CD8-positive, alpha-beta memory T cell (primary cell): ENCODE results near the gene HOTAIR. TPM values are rescaled to one million over a fixed set of nuclear protein-coding genes. Genes with fewer than 3 reads are reported as not detected.

ENCODE experiments used
- CTCF ChIA-PET: fragments of 350-600 bp; sonication (Branson Sonifier 250); formaldehyde crosslinking; loops from one replicate; lab custom pipeline; 2021; ENCODE audit warnings: antibody characterized with exemption; lab: Charles Lee
- POLR2A ChIA-PET: fragments of 350-600 bp; sonication (Branson Sonifier 250); formaldehyde crosslinking; loops from one replicate; lab custom pipeline; 2021; ENCODE audit warnings: antibody characterized with exemption; lab: Charles Lee
- DNase-seq, 5 donors: peaks; one replicate each; pipeline versions ENCODE4 v3.0.0 to v3.0.0-alpha.2; 2020 to 2022; ENCODE audit warnings: mixed read lengths in 1 of 5
- H3K27ac ChIP-seq: one replicate; pipeline ENCODE4 v1.7.0; 2013; ENCODE audit warnings: low read depth, mild to moderate bottlenecking, low read length, moderate library complexity
- H3K27me3 ChIP-seq: 2 replicates; pipeline ENCODE4 v1.7.0; 2013; ENCODE audit warnings: low read length, mild to moderate bottlenecking; ENCODE audit not compliant: insufficient read depth, poor library complexity, severe bottlenecking
- H3K36me3 ChIP-seq: 2 replicates; pipeline ENCODE4 v1.7.0; 2013; ENCODE audit warnings: mild to moderate bottlenecking, low read length, moderate library complexity; ENCODE audit not compliant: insufficient read depth
- H3K4me1 ChIP-seq: 2 replicates; pipeline ENCODE4 v1.7.0; 2013; ENCODE audit warnings: mild to moderate bottlenecking, low read length, moderate library complexity; ENCODE audit not compliant: insufficient read depth
- H3K4me3 ChIP-seq: 2 replicates; pipeline ENCODE4 v1.7.0; 2013; ENCODE audit warnings: mild to moderate bottlenecking, low read length
- H3K9me3 ChIP-seq: 2 replicates; pipeline ENCODE4 v1.7.0; 2013; ENCODE audit warnings: mild to moderate bottlenecking, low read length
- H3K27ac Mint-ChIP-seq, 8 donors: one replicate each; pipeline ENCODE4 v1.8.0; 2020 to 2021; ENCODE audit warnings: mixed read lengths in 8 of 8, mild to moderate bottlenecking in 6 of 8, inconsistent platforms in 3 of 8, moderate library complexity in 3 of 8
- H3K27me3 Mint-ChIP-seq, 2 donors: one replicate each; pipeline ENCODE4 v1.8.0; 2020 to 2021; ENCODE audit warnings: mixed read lengths in 2 of 2, mild to moderate bottlenecking in 1 of 2, moderate library complexity in 1 of 2
- H3K36me3 Mint-ChIP-seq, 3 donors: one replicate each; pipeline ENCODE4 v1.8.0; 2020 to 2021; ENCODE audit warnings: mixed read lengths in 3 of 3, inconsistent platforms in 1 of 3, mild to moderate bottlenecking in 1 of 3
- H3K4me1 Mint-ChIP-seq, 3 donors: one replicate each; pipeline ENCODE4 v1.8.0; 2020 to 2021; ENCODE audit warnings: mixed read lengths in 3 of 3, inconsistent platforms in 1 of 3, mild to moderate bottlenecking in 1 of 3
- H3K4me3 Mint-ChIP-seq, 7 donors: one replicate each; pipeline ENCODE4 v1.8.0; 2020 to 2021; ENCODE audit warnings: mixed read lengths in 7 of 7, mild to moderate bottlenecking in 6 of 7, moderate library complexity in 4 of 7, inconsistent platforms in 2 of 7
- H3K9me3 Mint-ChIP-seq, 5 donors: one replicate each; pipeline ENCODE4 v1.8.0; 2020 to 2022; ENCODE audit warnings: mixed read lengths in 5 of 5, mild to moderate bottlenecking in 3 of 5, moderate library complexity in 2 of 5, inconsistent platforms in 1 of 5
- polyA plus RNA-seq: library from polyadenylated mRNA; unstranded; fragments of 300-500 nt; fragmentation: Illumina TruSeq; gene quantifications from one replicate; pipeline ENCODE4 v1.2.3, GENCODE V29; 2021
- total RNA-seq, 2 experiments: library from RNA; stranded (reverse); gene quantifications; one replicate each; pipeline ENCODE4 v1.2.3, GENCODE V29; 2021

Gene HOTAIR
- total and polyA plus RNA-seq, 3 experiments from 2014 or later, result not detected

DNA sequence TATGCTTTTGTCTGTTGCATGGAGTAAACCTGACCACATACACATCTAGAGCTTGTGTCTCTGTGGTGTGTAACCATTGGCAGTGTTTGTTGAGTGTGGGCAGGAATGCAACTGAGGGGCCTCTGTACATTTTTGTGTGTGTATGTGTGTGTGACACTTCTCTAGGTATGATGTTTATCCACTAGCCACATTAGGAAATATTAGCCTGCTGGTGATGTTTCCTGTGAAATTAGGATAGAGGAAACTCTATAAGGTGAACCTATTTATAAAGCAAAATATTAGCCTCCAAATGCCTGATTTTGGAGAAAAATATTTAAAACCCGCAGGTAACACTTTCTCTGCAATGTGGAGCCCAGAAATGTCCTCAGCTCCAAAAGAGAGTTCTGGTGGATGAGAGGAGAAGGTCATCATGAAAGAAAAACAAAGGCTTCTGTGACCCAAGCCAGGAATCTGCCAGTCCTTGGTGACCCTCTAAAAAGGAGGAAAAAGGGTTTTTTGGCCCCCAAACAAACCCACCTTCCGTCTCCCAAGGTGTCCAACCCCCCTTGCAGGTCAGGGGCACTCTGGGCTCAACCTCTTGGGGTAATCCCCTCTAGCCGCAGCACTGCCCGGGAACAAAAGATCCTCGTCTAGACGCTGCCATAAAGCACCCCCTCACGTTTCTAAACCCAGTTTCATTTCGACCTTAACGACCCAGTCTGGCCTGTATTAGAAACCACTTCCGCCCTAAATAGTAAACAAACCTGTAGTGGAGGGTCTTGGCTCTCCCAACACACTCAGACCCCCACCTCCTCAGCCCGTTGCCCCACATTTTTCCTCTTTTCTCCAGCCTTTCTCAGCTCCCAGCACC is 3.1 kb upstream of the HOTAIR start:
- DNase-seq, result no peak
- H3K4me3 Mint-ChIP-seq, result peak overlapping the region in 3 of 7 donors; percentile 16 to 54 (median 20)
- H3K36me3 Mint-ChIP-seq, result no peaks in the 10 kb centered on the region
- Histone ChIP-seq H3K4me3 (no peak overlapping the region), H3K36me3 (no peaks in the 10 kb centered on the region), H3K9me3 (no peaks in the 10 kb centered on the region), H3K27ac (no peak overlapping the region), H3K27me3 (peaks cover 92% of the 10 kb centered on the region), H3K4me1 (peaks cover 21% of the 10 kb centered on the region)
- POLR2A ChIA-PET, result no interaction called here
- H3K27ac Mint-ChIP-seq, result peak overlapping the region in 2 of 8 donors; percentile 38 to 39
- CTCF ChIA-PET, result interaction anchor here (0.7 to 1.8 kb wide), 3 partner anchors 9 to 66 kb away, joined by 3 to 4 read pairs (median 3); no protein-coding TSS in a partner anchor
- peaks cover 29 to 38% (median 34%) of the 10 kb centered on the region in 3 donors for H3K4me1 Mint-ChIP-seq
- H3K27me3 Mint-ChIP-seq, result peaks cover 88 to 92% of the 10 kb centered on the region in 2 donors
- H3K9me3 Mint-ChIP-seq, result peaks cover 0 to 15% (median 8%) of the 10 kb centered on the region in 5 donors

DNA sequence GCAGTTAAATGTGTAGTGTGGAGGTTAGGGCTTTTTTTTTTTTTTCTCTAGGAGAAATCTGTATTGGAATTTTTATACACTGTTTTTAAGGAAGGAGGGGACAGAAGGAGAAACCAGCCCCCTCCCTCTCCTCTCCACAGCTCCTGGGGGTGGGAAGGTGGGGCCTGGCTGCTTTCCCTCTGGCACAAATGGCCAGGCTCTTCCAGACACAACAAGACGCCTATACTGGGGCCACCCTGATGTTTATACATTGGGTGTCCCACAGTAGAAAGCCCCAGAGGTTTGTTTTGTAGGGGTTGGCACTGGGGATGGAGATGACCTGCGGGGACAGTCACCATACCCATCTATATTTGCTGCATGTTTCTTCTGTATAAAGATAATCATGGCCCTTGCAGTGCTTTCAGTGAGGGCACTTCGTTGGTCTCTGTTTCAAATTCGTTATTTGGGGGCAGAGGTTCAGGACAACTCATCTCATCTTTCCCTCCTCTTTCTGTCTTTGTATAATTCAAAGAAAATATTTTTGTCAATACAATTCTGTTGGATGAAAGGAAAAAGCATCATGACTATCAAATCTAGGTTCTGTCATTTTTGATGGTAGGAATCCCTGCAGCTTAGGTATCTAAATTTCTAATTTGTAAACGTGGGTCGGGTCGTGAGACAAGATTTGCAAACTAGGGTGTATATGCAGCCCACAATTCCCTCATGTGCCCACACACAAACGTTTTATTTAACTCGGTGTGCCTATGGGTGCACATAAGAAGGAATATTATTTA is 2.3 kb upstream of the HOTAIR start:
- Histone ChIP-seq H3K27ac (no peak overlapping the region), H3K4me3 (no peak overlapping the region), H3K27me3 (peaks cover 92% of the 10 kb centered on the region), H3K36me3 (no peaks in the 10 kb centered on the region), H3K4me1 (peaks cover 21% of the 10 kb centered on the region), H3K9me3 (no peaks in the 10 kb centered on the region)
- Mint-ChIP-seq H3K9me3 (peaks cover 0 to 16% (median 10%) of the 10 kb centered on the region in 5 donors), H3K36me3 (no peaks in the 10 kb centered on the region), H3K27me3 (peaks cover 89 to 92% of the 10 kb centered on the region in 2 donors), H3K4me3 (peak overlapping the region in 3 of 7 donors; percentile 11 to 43 (median 34)), H3K4me1 (peaks cover 31 to 40% (median 35%) of the 10 kb centered on the region in 3 donors), H3K27ac (peak overlapping the region in 1 of 8 donors; percentile 38)
- CTCF ChIA-PET, result interaction anchor here (0.7 to 1.2 kb wide), 3 partner anchors 23 to 231 kb away, joined by 3 read pairs; no protein-coding TSS in a partner anchor
- POLR2A ChIA-PET, result no interaction called here
- no peak for DNase-seq

DNA sequence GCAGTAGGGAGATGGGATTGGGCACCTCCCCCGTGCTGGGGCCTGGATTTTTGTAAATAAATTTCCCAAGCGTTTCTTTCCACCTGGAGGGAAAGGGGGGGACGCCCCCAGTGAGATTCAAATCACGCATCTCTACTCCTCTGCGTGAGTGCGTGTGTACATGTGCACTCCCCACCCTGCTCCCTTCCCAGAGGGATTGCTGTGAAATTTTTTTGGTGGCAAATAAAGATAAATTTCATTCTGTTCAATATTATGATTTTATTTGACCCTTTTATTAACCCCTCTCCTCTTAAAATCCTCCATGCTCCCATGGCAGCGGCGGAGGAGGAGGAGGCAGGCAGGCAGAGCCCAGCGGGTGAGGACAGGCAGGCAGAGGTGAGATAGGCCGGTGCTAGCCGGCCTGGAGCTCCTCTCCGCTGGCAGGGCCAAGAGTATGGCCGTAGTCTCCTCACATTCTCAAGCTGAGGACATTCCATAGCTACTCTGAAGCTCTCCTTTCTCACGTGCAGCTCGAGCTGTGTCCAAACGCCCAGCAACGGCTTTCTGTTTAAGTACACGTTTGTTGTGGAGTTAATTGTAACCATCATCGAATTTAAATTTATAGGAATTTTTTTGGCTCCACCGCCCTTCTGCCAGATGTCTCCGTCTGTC is 1.5 kb upstream of the HOTAIR start:
- H3K36me3 ChIP-seq, result no peaks in the 10 kb centered on the region
- no peak for DNase-seq
- no peaks in the 10 kb centered on the region for H3K9me3 ChIP-seq
- H3K4me3 Mint-ChIP-seq, result peak overlapping the region in 2 of 7 donors; percentile 34 to 40
- H3K27me3 Mint-ChIP-seq, result peaks cover 89 to 92% of the 10 kb centered on the region in 2 donors
- H3K9me3 Mint-ChIP-seq, result peaks cover 0 to 16% (median 12%) of the 10 kb centered on the region in 5 donors
- H3K36me3 Mint-ChIP-seq, result no peaks in the 10 kb centered on the region
- CTCF ChIA-PET, result interaction anchor here (1.1 to 1.2 kb wide), 3 partner anchors 30 to 230 kb away, joined by 3 to 4 read pairs (median 3); no protein-coding TSS in a partner anchor
- H3K4me3 ChIP-seq, result no peak overlapping the region
- peak overlapping the region in 1 of 8 donors; percentile 38 for H3K27ac Mint-ChIP-seq
- peaks cover 92% of the 10 kb centered on the region for H3K27me3 ChIP-seq
- H3K4me1 ChIP-seq, result peaks cover 21% of the 10 kb centered on the region
- peaks cover 31 to 40% (median 35%) of the 10 kb centered on the region in 3 donors for H3K4me1 Mint-ChIP-seq
- no peak overlapping the region for H3K27ac ChIP-seq
- POLR2A ChIA-PET, result no interaction called here

DNA sequence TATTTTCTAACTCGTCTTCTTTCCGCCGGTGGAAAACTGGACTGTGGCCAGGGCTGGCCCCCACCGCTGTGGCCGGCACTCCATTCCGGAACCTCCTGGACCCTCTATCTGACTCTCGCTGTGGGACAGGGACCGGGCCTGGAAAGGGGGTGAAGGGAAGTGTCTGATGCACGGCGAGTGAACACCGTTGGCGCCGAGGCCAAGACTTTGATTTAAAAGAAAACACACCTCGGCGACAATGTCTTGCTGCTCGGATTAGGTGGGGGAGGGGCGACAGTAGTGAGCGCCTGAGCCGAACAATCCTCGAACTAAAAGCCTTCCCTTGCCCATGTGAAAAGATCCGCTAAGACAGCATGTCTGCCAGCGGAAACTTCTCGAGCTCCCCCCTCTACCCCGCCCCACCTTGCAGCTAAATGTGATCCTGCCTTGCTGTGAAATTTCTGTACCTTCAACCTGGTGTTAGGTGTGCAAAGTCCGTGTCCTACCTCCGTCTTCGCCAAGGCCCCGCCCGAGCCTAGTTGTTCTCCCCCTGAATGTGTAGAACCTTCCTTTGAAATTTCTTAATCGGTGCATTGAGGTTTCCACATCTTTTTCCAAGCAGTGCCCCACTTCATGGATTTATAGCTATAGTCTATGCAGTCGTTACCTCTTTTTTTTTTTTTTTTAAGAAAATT is 862 bp upstream of the HOTAIR start:
- Mint-ChIP-seq H3K36me3 (no peaks in the 10 kb centered on the region), H3K4me1 (peaks cover 28 to 40% (median 35%) of the 10 kb centered on the region in 3 donors), H3K9me3 (peaks cover 0 to 17% (median 12%) of the 10 kb centered on the region in 5 donors), H3K27me3 (peaks cover 89 to 92% of the 10 kb centered on the region in 2 donors), H3K4me3 (peak overlapping the region; percentile 16 to 73 (median 64)), H3K27ac (peak overlapping the region in 3 of 8 donors; percentile 38 to 54 (median 38))
- ChIA-PET POLR2A (no interaction called here), CTCF (interaction anchor here (1.1 to 1.2 kb wide), 2 partner anchors 30 to 230 kb away, joined by 3 to 4 read pairs; no protein-coding TSS in a partner anchor)
- Histone ChIP-seq H3K27ac (no peak overlapping the region), H3K36me3 (no peaks in the 10 kb centered on the region), H3K4me3 (no peak overlapping the region), H3K9me3 (no peaks in the 10 kb centered on the region), H3K27me3 (peaks cover 96% of the 10 kb centered on the region), H3K4me1 (peaks cover 21% of the 10 kb centered on the region)
- DNase-seq, result no peak

DNA sequence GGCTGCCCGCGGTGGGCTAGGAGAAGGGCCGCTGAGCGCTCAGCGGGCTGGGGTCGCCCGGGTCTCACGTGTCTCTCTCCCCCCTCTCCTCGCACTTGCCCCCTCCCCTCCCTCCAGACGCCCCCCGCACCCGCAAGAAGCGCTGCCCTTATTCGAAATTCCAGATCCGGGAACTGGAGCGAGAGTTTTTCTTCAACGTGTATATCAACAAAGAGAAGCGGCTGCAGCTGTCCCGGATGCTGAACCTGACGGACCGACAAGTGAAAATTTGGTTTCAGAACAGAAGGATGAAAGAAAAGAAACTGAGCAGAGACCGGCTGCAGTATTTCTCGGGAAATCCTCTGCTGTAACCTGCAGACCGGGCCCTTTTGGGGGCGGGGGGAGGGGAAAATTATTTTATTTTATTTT is 314 bp upstream of the HOTAIR start:
- Histone ChIP-seq H3K36me3 (no peaks in the 10 kb centered on the region), H3K4me3 (no peak overlapping the region), H3K9me3 (no peaks in the 10 kb centered on the region), H3K27me3 (peaks cover 96% of the 10 kb centered on the region), H3K4me1 (peaks cover 21% of the 10 kb centered on the region), H3K27ac (no peak overlapping the region)
- Mint-ChIP-seq H3K4me1 (peaks cover 25 to 40% (median 31%) of the 10 kb centered on the region in 3 donors), H3K9me3 (peaks cover 0 to 17% (median 12%) of the 10 kb centered on the region in 5 donors), H3K36me3 (no peaks in the 10 kb centered on the region), H3K4me3 (peak overlapping the region; percentile 40 to 83 (median 68)), H3K27me3 (peaks cover 89 to 92% of the 10 kb centered on the region in 2 donors), H3K27ac (peak overlapping the region in 2 of 8 donors; percentile 38 to 61)
- CTCF ChIA-PET, result interaction anchor here (1.1 kb wide), 1 partner anchor 31 kb away, joined by 4 read pairs; no protein-coding TSS in a partner anchor
- no peak for DNase-seq
- POLR2A ChIA-PET, result no interaction called here

DNA sequence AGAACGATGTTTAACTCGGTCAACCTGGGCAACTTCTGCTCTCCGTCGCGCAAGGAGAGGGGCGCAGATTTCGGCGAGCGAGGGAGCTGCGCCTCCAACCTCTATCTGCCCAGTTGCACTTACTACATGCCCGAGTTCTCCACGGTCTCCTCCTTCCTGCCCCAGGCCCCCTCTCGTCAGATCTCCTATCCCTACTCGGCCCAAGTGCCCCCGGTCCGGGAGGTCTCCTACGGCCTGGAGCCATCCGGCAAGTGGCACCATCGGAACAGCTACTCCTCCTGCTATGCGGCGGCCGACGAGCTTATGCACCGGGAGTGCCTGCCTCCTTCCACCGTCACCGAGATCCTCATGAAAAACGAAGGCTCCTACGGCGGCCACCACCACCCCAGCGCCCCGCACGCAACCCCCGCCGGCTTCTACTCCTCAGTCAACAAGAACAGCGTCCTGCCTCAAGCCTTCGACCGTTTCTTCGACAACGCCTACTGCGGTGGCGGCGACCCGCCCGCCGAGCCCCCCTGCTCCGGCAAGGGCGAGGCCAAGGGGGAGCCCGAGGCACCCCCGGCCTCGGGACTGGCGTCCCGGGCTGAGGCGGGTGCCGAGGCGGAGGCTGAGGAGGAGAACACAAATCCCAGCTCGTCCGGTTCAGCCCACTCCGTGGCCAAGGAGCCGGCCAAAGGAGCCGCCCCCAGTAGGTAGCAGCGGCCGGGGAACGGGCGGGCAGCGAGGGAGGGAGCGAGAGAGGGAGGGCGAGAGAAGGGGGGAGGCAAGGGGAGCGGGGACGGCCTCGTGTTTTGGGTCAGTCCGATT is 1.3 kb downstream of the HOTAIR start:
- peak overlapping the region in 3 of 8 donors; percentile 77 to 85 (median 80) for H3K27ac Mint-ChIP-seq
- peaks cover 25 to 38% (median 31%) of the 10 kb centered on the region in 3 donors for H3K4me1 Mint-ChIP-seq
- no peak for DNase-seq
- CTCF ChIA-PET, result interaction anchor here (0.8 kb wide), 1 partner anchor 228 kb away, joined by 3 read pairs; no protein-coding TSS in a partner anchor
- H3K27me3 ChIP-seq, result peaks cover 97% of the 10 kb centered on the region
- H3K4me3 Mint-ChIP-seq, result peak overlapping the region; percentile 37 to 86 (median 67)
- H3K36me3 Mint-ChIP-seq, result no peaks in the 10 kb centered on the region
- H3K4me1 ChIP-seq, result peaks cover 21% of the 10 kb centered on the region
- H3K36me3 ChIP-seq, result no peaks in the 10 kb centered on the region
- POLR2A ChIA-PET, result interaction anchor here (0.6 kb wide), 1 partner anchor 234 kb away, joined by 3 read pairs; no protein-coding TSS in a partner anchor
- H3K27ac ChIP-seq, result no peak overlapping the region
- H3K9me3 ChIP-seq, result no peaks in the 10 kb centered on the region
- no peak overlapping the region for H3K4me3 ChIP-seq
- H3K9me3 Mint-ChIP-seq, result peaks cover 0 to 15% (median 12%) of the 10 kb centered on the region in 5 donors
- H3K27me3 Mint-ChIP-seq, result peaks cover 89 to 92% of the 10 kb centered on the region in 2 donors
